OCI-LY7 (cell line): ENCODE measurements around the gene MINDY4. TPM values are rescaled to one million over a fixed set of nuclear protein-coding genes. Genes with fewer than 3 reads are reported as not detected.

Experiments
- BruUV-seq: library from RNA; stranded (reverse); fragments of 400-500 nt; replicated peaks from 2 replicates; lab custom pipeline; 2021; lab: Mats Ljungman, UMichigan
- CTCF ChIA-PET: fragments of 300-600 bp; sonication (Branson Sonifier 250); formaldehyde crosslinking; loops from one replicate; lab custom pipeline; 2022; ENCODE audit warnings: antibody characterized with exemption; ENCODE audit not compliant: unreplicated experiment; lab: Charles Lee
- POLR2A ChIA-PET: fragments of 300-600 bp; sonication (Branson Sonifier 250); formaldehyde crosslinking; loops from one replicate; lab custom pipeline; 2022; ENCODE audit warnings: antibody characterized with exemption; lab: Charles Lee
- DNase-seq: peaks from one replicate; pipeline ENCODE4 v3.0.0-alpha.2; 2015; ENCODE audit warnings: low spot score
- H2AFZ ChIP-seq: fragments of 200-600 bp; sonication (generic), shearing (Covaris generic); 2 replicates; pipeline ENCODE4 v1.6.1; 2014; ENCODE audit warnings: mild to moderate bottlenecking, antibody characterized with exemption, low read length, moderate library complexity
- H3K27ac ChIP-seq: fragments of 200-600 bp; sonication (generic); 2 replicates; pipeline ENCODE4 v1.5.1; 2014; ENCODE audit warnings: mixed run types, low read depth, mild to moderate bottlenecking, moderate library complexity, low read length, inconsistent platforms; ENCODE audit not compliant: poor library complexity, severe bottlenecking
- H3K36me3 ChIP-seq: fragments of 200-600 bp; sonication (generic); 2 replicates; pipeline ENCODE4 v1.6.1; 2014; ENCODE audit warnings: mild to moderate bottlenecking, antibody characterized with exemption, low read length, moderate library complexity, mixed read lengths; ENCODE audit not compliant: insufficient read depth
- H3K4me1 ChIP-seq: fragments of 200-600 bp; sonication (generic); 2 replicates; pipeline ENCODE4 v1.5.1; 2014; ENCODE audit warnings: mild to moderate bottlenecking, low read length; ENCODE audit not compliant: insufficient read depth, poor library complexity, severe bottlenecking
- H3K4me2 ChIP-seq: fragments of 200-600 bp; sonication (generic); 2 replicates; pipeline ENCODE4 v1.6.1; 2014; ENCODE audit warnings: mild to moderate bottlenecking, low read length
- H3K4me3 ChIP-seq: fragments of 200-600 bp; sonication (generic); 2 replicates; pipeline ENCODE4 v1.5.1; 2014; ENCODE audit warnings: mild to moderate bottlenecking, low read depth, low read length; ENCODE audit not compliant: poor library complexity, severe bottlenecking
- H3K79me2 ChIP-seq: fragments of 200-600 bp; sonication (generic); 2 replicates; pipeline ENCODE4 v1.6.1; 2016; ENCODE audit warnings: low read depth, mild to moderate bottlenecking, low read length, moderate library complexity, mixed read lengths; ENCODE audit not compliant: insufficient read depth
- H3K9me2 ChIP-seq: fragments of 200-600 bp; sonication (generic); 2 replicates; pipeline ENCODE4 v1.6.1; 2016; ENCODE audit warnings: mild to moderate bottlenecking, low read length, mixed read lengths; ENCODE audit not compliant: insufficient read depth
- H3K9me3 ChIP-seq: fragments of 200-600 bp; sonication (generic); 2 replicates; pipeline ENCODE4 v1.6.1; 2014; ENCODE audit warnings: mild to moderate bottlenecking, mixed run types, low read length, mixed read lengths
- H4K20me1 ChIP-seq: fragments of 200-600 bp; sonication (generic); 2 replicates; pipeline ENCODE4 v1.6.1; 2014; ENCODE audit warnings: mild to moderate bottlenecking, antibody characterized with exemption, low read length, moderate library complexity, mixed read lengths; ENCODE audit not compliant: insufficient read depth
- EZH2phosphoT487 ChIP-seq: fragments of 200-600 bp; sonication (generic); IDR thresholded peaks from 2 replicates; pipeline ENCODE4 v1.6.1; 2018; ENCODE audit warnings: low read depth, borderline replicate concordance, mild to moderate bottlenecking, mixed run types, antibody characterized with exemption, low read length, moderate library complexity, mixed read lengths
- intact Hi-C: fragments of 100-400 bp; cut with micrococcal nuclease; formaldehyde crosslinking; loops from one replicate; pipeline ENCODE4 v1.10.0; 2022; ENCODE audit not compliant: unreplicated experiment
- total RNA-seq, 2 experiments: library from RNA; depleted of rRNA in 1 of 2; stranded (reverse); fragments of >200 nt in 1 of 2; shearing (Covaris generic) in 1 of 2; gene quantifications; 2 replicates each; pipeline ENCODE4 v1.2.3, GENCODE V29; 2014 to 2022
- TF ChIP-seq, protein P1 (sequence below): fragments of 200-600 bp; sonication (generic); conservative IDR thresholded peaks from 2 replicates; pipeline ENCODE4 v1.5.1; 2014; ENCODE audit warnings: mild to moderate bottlenecking, antibody characterized with exemption, low read length, moderate library complexity, mixed read lengths

Gene MINDY4
- total RNA-seq, 2 experiments from 2014 or later, result 0.86 TPM; not detected in 1

DNA sequence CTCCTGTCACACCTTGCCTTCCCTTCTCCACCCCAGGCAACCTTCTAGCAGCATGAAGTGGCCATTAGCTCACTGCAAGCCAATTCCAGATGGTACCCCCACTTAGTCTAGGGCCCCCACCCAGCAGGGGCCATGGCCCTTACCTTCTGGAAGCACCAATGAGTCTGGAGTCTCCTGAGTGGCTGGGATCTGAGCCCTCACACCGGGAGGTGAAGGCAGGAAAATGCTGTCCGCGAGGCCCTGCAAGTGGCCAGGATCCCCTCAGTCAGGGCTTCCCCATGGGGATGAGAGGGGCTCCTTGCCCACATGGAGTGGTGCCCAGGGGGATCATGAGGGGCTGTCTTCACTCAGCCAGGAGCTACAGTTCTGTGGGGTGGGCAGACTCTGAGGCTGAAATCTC lies 145.0 kb downstream of the MINDY4 start:
- Histone ChIP-seq H3K4me2 (no peak overlapping the region), H3K4me3 (no peak overlapping the region), H3K9me3 (no peaks in the 10 kb centered on the region), H3K4me1 (no peaks in the 10 kb centered on the region), H3K79me2 (no peaks in the 10 kb centered on the region), H2AFZ (no peak overlapping the region), H3K27ac (no peak overlapping the region), H4K20me1 (no peaks in the 10 kb centered on the region), H3K9me2 (no peaks in the 10 kb centered on the region), H3K36me3 (no peaks in the 10 kb centered on the region)
- no TSS peak for BruUV-seq
- POLR2A ChIA-PET, result interaction anchor here (1.0 kb wide), 1 partner anchor 803 kb away, joined by 3 read pairs; no protein-coding TSS in a partner anchor
- no peak for TF ChIP-seq EZH2phosphoT487
- TF ChIP-seq, protein P1, sequence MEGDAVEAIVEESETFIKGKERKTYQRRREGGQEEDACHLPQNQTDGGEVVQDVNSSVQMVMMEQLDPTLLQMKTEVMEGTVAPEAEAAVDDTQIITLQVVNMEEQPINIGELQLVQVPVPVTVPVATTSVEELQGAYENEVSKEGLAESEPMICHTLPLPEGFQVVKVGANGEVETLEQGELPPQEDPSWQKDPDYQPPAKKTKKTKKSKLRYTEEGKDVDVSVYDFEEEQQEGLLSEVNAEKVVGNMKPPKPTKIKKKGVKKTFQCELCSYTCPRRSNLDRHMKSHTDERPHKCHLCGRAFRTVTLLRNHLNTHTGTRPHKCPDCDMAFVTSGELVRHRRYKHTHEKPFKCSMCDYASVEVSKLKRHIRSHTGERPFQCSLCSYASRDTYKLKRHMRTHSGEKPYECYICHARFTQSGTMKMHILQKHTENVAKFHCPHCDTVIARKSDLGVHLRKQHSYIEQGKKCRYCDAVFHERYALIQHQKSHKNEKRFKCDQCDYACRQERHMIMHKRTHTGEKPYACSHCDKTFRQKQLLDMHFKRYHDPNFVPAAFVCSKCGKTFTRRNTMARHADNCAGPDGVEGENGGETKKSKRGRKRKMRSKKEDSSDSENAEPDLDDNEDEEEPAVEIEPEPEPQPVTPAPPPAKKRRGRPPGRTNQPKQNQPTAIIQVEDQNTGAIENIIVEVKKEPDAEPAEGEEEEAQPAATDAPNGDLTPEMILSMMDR, result no peak
- no peak for DNase-seq
- intact Hi-C loops, result no loop called here
- CTCF ChIA-PET, result interaction anchor here (1.1 kb wide), 1 partner anchor 16 kb away, joined by 3 read pairs; no protein-coding TSS in a partner anchor

GRCh38 chr7:30916767-30917166 lies 145.6 kb downstream of the MINDY4 start:
- DNase-seq, result no peak
- POLR2A ChIA-PET, result interaction anchor here (1.0 kb wide), 1 partner anchor 804 kb away, joined by 3 read pairs; no protein-coding TSS in a partner anchor
- intact Hi-C loops, result no loop called here
- TF ChIP-seq, protein P1, result no peak
- TF ChIP-seq EZH2phosphoT487, result no peak
- Histone ChIP-seq H3K27ac (no peak overlapping the region), H3K9me3 (no peaks in the 10 kb centered on the region), H3K79me2 (no peaks in the 10 kb centered on the region), H4K20me1 (no peaks in the 10 kb centered on the region), H3K9me2 (no peaks in the 10 kb centered on the region), H2AFZ (no peak overlapping the region), H3K4me3 (no peak overlapping the region), H3K36me3 (no peaks in the 10 kb centered on the region), H3K4me2 (no peak overlapping the region), H3K4me1 (no peaks in the 10 kb centered on the region)
- no TSS peak for BruUV-seq
- CTCF ChIA-PET, result interaction anchor here (1.1 kb wide), 1 partner anchor 16 kb away, joined by 3 read pairs; no protein-coding TSS in a partner anchor

GRCh38 chr7:30917216-30917893 lies 146.1 kb downstream of the MINDY4 start:
- no TSS peak for BruUV-seq
- no peaks in the 10 kb centered on the region for H3K4me1 ChIP-seq
- POLR2A ChIA-PET, result interaction anchor here (0.7 to 1.0 kb wide), 2 partner anchors 214 to 804 kb away, joined by 3 read pairs; no protein-coding TSS in a partner anchor
- no peak overlapping the region for H3K27ac ChIP-seq
- H3K36me3 ChIP-seq, result no peaks in the 10 kb centered on the region
- no peaks in the 10 kb centered on the region for H3K9me2 ChIP-seq
- no peaks in the 10 kb centered on the region for H3K9me3 ChIP-seq
- no peaks in the 10 kb centered on the region for H3K79me2 ChIP-seq
- no peak overlapping the region for H3K4me3 ChIP-seq
- H2AFZ ChIP-seq, result no peak overlapping the region
- CTCF ChIA-PET, result interaction anchor here (1.1 kb wide), 1 partner anchor 15 kb away, joined by 3 read pairs; no protein-coding TSS in a partner anchor
- DNase-seq, result no peak
- intact Hi-C loops, result no loop called here
- TF ChIP-seq, protein P1, result no peak
- TF ChIP-seq EZH2phosphoT487, result no peak
- no peak overlapping the region for H3K4me2 ChIP-seq
- no peaks in the 10 kb centered on the region for H4K20me1 ChIP-seq
